SK-N-SH treated with all-trans-retinoic acid at 6 μM for 48 hours (cell line): ENCODE results near the gene NFASC.

ENCODE experiments used
- ATAC-seq: fragments of 200-7000 bp; cut with Tn5 transposase; 3 replicates; pipeline ENCODE4 v1.9.1; 2020; ENCODE audit warnings: mild to moderate bottlenecking, moderate library complexity
- ARNTL ChIP-seq: fragments of 450-650 bp; formaldehyde crosslinking; IDR thresholded peaks from 2 replicates; pipeline ENCODE4 v1.5.0; 2020; ENCODE audit warnings: low read depth, mild to moderate bottlenecking, moderate library complexity, borderline replicate concordance
- BACH2 ChIP-seq: fragments of 250-450 bp; sonication (Bioruptor Pico); IDR thresholded peaks from 2 replicates; pipeline ENCODE4 v1.9.0; 2021; ENCODE audit warnings: mild to moderate bottlenecking, borderline replicate concordance
- CSDC2 ChIP-seq: fragments of 250-450 bp; sonication (Bioruptor Pico); IDR thresholded peaks from 2 replicates; pipeline ENCODE4 v1.5.0; 2020; ENCODE audit warnings: mild to moderate bottlenecking, moderate library complexity
- GLIS3 ChIP-seq: fragments of 250-450 bp; sonication (Bioruptor Pico); IDR thresholded peaks from 2 replicates; pipeline ENCODE4 v1.5.0; 2020; ENCODE audit warnings: mild to moderate bottlenecking, moderate library complexity
- ISL1 ChIP-seq: fragments of 250-450 bp; sonication (Bioruptor Pico); IDR thresholded peaks from 2 replicates; pipeline ENCODE4 v2.1.2; 2022; ENCODE audit warnings: mild to moderate bottlenecking, moderate library complexity
- OSR1 ChIP-seq: fragments of 250-450 bp; sonication (Bioruptor Pico); IDR thresholded peaks from 2 replicates; pipeline ENCODE4 v1.8.0; 2022; ENCODE audit warnings: moderate library complexity, mild to moderate bottlenecking, inconsistent platforms
- PPARA ChIP-seq: fragments of 250-450 bp; sonication (Bioruptor Pico); IDR thresholded peaks from 2 replicates; pipeline ENCODE4 v1.5.0; 2020; ENCODE audit warnings: mild to moderate bottlenecking, borderline replicate concordance
- RARB ChIP-seq: fragments of 250-450 bp; sonication (Bioruptor Pico); IDR thresholded peaks from 2 replicates; pipeline ENCODE4 v1.8.0; 2021; ENCODE audit warnings: mild to moderate bottlenecking, moderate library complexity
- SNAI2 ChIP-seq: fragments of 250-450 bp; sonication (Bioruptor Pico); IDR thresholded peaks from 2 replicates; pipeline ENCODE4 v1.5.0; 2020; ENCODE audit warnings: mild to moderate bottlenecking, moderate library complexity
- TCF4 ChIP-seq: fragments of 250-450 bp; sonication (Bioruptor Pico); IDR thresholded peaks from 2 replicates; pipeline ENCODE4 v1.8.0; 2021; ENCODE audit warnings: mild to moderate bottlenecking, moderate library complexity, borderline replicate concordance
- TOX ChIP-seq: fragments of 250-450 bp; sonication (Bioruptor Pico); IDR thresholded peaks from 2 replicates; pipeline ENCODE4 v1.8.0; 2021; ENCODE audit warnings: mild to moderate bottlenecking, moderate library complexity, borderline replicate concordance
- ZC3H10 ChIP-seq: fragments of 250-450 bp; sonication (Bioruptor Pico); IDR thresholded peaks from 2 replicates; pipeline ENCODE4 v1.5.1; 2021; ENCODE audit warnings: mild to moderate bottlenecking, moderate library complexity
- ZFP3 ChIP-seq: fragments of 250-450 bp; sonication (Bioruptor Pico); IDR thresholded peaks from 2 replicates; pipeline ENCODE4 v1.5.0; 2020; ENCODE audit warnings: mild to moderate bottlenecking, moderate library complexity
- ZFP30 ChIP-seq: fragments of 450-650 bp; formaldehyde crosslinking; IDR thresholded peaks from 2 replicates; pipeline ENCODE4 v1.5.0; 2022; ENCODE audit warnings: mild to moderate bottlenecking, moderate library complexity
- ZNF565 ChIP-seq: fragments of 450-650 bp; formaldehyde crosslinking; conservative IDR thresholded peaks from 2 replicates; pipeline ENCODE4 v1.5.0; 2020; ENCODE audit warnings: low read depth, mild to moderate bottlenecking, moderate library complexity
- ZNF8 ChIP-seq: fragments of 450-650 bp; formaldehyde crosslinking; IDR thresholded peaks from 2 replicates; pipeline ENCODE4 v1.5.0; 2020; ENCODE audit warnings: mild to moderate bottlenecking, moderate library complexity
- TF ChIP-seq, protein P1 (sequence below): fragments of 250-450 bp; sonication (Bioruptor Pico); IDR thresholded peaks from 2 replicates; pipeline ENCODE4 v1.5.1; 2020; ENCODE audit warnings: low read depth, mild to moderate bottlenecking, moderate library complexity
- TF ChIP-seq, protein P2 (sequence below): fragments of 250-450 bp; sonication (Bioruptor Pico); IDR thresholded peaks from 2 replicates; pipeline ENCODE4 v1.8.0; 2020; ENCODE audit warnings: mild to moderate bottlenecking, moderate library complexity, borderline replicate concordance
- TF ChIP-seq, protein P3 (sequence below): fragments of 250-450 bp; sonication (Bioruptor Pico); IDR thresholded peaks from 2 replicates; pipeline ENCODE4 v1.5.0; 2020; ENCODE audit warnings: mild to moderate bottlenecking, moderate library complexity
- TF ChIP-seq, protein P4 (sequence below): fragments of 250-450 bp; sonication (Bioruptor Pico); IDR thresholded peaks from 2 replicates; pipeline ENCODE4 v1.5.1; 2021; ENCODE audit warnings: mild to moderate bottlenecking, moderate library complexity
- TF ChIP-seq, protein P5 (sequence below): fragments of 250-450 bp; sonication (Bioruptor Pico); IDR thresholded peaks from 2 replicates; pipeline ENCODE4 v1.8.0; 2021; ENCODE audit warnings: low read depth, mild to moderate bottlenecking, moderate library complexity, borderline replicate concordance

The NFASC gene

DNA sequence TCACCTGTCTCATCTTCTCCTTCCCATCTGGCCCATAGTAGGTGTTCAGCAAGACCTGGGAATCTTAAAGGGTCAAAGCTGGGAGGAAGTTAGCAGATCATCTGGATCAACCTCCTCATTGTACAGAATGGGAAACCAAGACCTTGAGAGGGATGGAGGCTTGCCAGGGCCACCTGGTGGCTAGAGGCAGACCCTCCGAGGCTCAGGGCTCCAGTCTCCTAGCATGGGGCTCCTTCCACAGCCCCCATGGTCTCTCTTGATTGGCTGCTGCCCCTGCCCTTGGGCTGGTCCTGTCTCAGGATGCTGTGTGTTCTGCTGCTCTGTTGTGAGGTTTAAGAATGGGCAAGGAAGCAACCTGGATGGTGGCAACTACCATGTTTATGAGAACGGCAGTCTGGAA lies 103.7 kb downstream of the NFASC start:
- no peak for ATAC-seq
- no peak for TF ChIP-seq TCF4 (CRISPR knock-in tag)
- no peak for TF ChIP-seq RARB (CRISPR knock-in tag)
- no peak for TF ChIP-seq PPARA (CRISPR knock-in tag)
- TF ChIP-seq ARNTL, result no peak
- no peak for TF ChIP-seq TOX (CRISPR knock-in tag)
- TF ChIP-seq CSDC2, result no peak
- TF ChIP-seq, protein P1, sequence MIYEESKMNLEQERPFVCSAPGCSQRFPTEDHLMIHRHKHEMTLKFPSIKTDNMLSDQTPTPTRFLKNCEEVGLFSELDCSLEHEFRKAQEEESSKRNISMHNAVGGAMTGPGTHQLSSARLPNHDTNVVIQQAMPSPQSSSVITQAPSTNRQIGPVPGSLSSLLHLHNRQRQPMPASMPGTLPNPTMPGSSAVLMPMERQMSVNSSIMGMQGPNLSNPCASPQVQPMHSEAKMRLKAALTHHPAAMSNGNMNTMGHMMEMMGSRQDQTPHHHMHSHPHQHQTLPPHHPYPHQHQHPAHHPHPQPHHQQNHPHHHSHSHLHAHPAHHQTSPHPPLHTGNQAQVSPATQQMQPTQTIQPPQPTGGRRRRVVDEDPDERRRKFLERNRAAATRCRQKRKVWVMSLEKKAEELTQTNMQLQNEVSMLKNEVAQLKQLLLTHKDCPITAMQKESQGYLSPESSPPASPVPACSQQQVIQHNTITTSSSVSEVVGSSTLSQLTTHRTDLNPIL (CRISPR knock-in tag), result no peak
- no peak for TF ChIP-seq ZFP30 (CRISPR knock-in tag)
- no peak for TF ChIP-seq GLIS3 (CRISPR knock-in tag)
- no peak for TF ChIP-seq ZNF565
- TF ChIP-seq, protein P2, sequence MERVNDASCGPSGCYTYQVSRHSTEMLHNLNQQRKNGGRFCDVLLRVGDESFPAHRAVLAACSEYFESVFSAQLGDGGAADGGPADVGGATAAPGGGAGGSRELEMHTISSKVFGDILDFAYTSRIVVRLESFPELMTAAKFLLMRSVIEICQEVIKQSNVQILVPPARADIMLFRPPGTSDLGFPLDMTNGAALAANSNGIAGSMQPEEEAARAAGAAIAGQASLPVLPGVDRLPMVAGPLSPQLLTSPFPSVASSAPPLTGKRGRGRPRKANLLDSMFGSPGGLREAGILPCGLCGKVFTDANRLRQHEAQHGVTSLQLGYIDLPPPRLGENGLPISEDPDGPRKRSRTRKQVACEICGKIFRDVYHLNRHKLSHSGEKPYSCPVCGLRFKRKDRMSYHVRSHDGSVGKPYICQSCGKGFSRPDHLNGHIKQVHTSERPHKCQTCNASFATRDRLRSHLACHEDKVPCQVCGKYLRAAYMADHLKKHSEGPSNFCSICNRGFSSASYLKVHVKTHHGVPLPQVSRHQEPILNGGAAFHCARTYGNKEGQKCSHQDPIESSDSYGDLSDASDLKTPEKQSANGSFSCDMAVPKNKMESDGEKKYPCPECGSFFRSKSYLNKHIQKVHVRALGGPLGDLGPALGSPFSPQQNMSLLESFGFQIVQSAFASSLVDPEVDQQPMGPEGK (CRISPR knock-in tag), result no peak
- TF ChIP-seq, protein P3, sequence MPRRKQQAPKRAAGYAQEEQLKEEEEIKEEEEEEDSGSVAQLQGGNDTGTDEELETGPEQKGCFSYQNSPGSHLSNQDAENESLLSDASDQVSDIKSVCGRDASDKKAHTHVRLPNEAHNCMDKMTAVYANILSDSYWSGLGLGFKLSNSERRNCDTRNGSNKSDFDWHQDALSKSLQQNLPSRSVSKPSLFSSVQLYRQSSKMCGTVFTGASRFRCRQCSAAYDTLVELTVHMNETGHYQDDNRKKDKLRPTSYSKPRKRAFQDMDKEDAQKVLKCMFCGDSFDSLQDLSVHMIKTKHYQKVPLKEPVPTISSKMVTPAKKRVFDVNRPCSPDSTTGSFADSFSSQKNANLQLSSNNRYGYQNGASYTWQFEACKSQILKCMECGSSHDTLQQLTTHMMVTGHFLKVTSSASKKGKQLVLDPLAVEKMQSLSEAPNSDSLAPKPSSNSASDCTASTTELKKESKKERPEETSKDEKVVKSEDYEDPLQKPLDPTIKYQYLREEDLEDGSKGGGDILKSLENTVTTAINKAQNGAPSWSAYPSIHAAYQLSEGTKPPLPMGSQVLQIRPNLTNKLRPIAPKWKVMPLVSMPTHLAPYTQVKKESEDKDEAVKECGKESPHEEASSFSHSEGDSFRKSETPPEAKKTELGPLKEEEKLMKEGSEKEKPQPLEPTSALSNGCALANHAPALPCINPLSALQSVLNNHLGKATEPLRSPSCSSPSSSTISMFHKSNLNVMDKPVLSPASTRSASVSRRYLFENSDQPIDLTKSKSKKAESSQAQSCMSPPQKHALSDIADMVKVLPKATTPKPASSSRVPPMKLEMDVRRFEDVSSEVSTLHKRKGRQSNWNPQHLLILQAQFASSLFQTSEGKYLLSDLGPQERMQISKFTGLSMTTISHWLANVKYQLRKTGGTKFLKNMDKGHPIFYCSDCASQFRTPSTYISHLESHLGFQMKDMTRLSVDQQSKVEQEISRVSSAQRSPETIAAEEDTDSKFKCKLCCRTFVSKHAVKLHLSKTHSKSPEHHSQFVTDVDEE (CRISPR knock-in tag), result no peak
- TF ChIP-seq, protein P4, sequence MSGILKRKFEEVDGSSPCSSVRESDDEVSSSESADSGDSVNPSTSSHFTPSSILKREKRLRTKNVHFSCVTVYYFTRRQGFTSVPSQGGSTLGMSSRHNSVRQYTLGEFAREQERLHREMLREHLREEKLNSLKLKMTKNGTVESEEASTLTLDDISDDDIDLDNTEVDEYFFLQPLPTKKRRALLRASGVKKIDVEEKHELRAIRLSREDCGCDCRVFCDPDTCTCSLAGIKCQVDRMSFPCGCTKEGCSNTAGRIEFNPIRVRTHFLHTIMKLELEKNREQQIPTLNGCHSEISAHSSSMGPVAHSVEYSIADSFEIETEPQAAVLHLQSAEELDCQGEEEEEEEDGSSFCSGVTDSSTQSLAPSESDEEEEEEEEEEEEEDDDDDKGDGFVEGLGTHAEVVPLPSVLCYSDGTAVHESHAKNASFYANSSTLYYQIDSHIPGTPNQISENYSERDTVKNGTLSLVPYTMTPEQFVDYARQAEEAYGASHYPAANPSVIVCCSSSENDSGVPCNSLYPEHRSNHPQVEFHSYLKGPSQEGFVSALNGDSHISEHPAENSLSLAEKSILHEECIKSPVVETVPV (CRISPR knock-in tag), result no peak
- no peak for TF ChIP-seq ZFP3 (CRISPR knock-in tag)
- TF ChIP-seq, protein P5, sequence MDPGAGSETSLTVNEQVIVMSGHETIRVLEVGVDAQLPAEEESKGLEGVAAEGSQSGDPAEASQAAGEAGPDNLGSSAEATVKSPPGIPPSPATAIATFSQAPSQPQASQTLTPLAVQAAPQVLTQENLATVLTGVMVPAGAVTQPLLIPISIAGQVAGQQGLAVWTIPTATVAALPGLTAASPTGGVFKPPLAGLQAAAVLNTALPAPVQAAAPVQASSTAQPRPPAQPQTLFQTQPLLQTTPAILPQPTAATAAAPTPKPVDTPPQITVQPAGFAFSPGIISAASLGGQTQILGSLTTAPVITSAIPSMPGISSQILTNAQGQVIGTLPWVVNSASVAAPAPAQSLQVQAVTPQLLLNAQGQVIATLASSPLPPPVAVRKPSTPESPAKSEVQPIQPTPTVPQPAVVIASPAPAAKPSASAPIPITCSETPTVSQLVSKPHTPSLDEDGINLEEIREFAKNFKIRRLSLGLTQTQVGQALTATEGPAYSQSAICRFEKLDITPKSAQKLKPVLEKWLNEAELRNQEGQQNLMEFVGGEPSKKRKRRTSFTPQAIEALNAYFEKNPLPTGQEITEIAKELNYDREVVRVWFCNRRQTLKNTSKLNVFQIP (CRISPR knock-in tag), result no peak

DNA sequence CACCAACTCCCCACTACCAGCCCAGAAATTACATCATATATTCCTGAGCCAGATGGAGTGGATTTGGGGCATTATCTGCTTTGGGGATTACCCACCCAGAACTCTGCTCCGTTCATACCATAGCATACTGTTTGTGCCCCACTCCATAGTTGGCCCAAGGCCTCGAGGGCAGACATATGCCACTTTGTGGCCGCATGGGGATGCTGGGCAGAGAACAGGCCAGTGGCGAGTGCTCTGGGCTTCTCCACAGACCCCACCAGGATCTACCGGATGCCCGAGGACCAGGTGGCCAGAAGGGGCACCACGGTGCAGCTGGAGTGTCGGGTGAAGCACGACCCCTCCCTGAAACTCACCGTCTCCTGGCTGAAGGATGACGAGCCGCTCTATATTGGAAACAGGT lies 104.4 kb downstream of the NFASC start:
- TF ChIP-seq, protein P5 (CRISPR knock-in tag), result no peak
- TF ChIP-seq ZFP3 (CRISPR knock-in tag) (no peak), TOX (CRISPR knock-in tag) (no peak), TCF4 (CRISPR knock-in tag) (no peak), OSR1 (CRISPR knock-in tag) (no peak), ISL1 (CRISPR knock-in tag) (no peak), ZNF8 (CRISPR knock-in tag) (no peak), RARB (CRISPR knock-in tag) (no peak), BACH2 (CRISPR knock-in tag) (no peak), CSDC2 (no peak), GLIS3 (CRISPR knock-in tag) (no peak), ZNF565 (no peak), SNAI2 (no peak), ZC3H10 (no peak), ARNTL (no peak)
- TF ChIP-seq, protein P1 (CRISPR knock-in tag), result no peak
- TF ChIP-seq, protein P4 (CRISPR knock-in tag), result no peak

More for the DNA sequence above, 104.4 kb downstream of the NFASC start:
- ATAC-seq, result no peak
